ENCODE data around the gene DPAGT1. TPM values are rescaled to one million over a fixed set of nuclear protein-coding genes. Genes with fewer than 3 reads are reported as not detected.
"Not testable (repeated sequence)": the region's sequence is repeated elsewhere in the genome, so short reads cannot be mapped to it uniquely, and the experiment has no call there.

DPAGT1 gene
- total RNA-seq, 1 donor from 2014 or later = 41.2 TPM

DNA sequence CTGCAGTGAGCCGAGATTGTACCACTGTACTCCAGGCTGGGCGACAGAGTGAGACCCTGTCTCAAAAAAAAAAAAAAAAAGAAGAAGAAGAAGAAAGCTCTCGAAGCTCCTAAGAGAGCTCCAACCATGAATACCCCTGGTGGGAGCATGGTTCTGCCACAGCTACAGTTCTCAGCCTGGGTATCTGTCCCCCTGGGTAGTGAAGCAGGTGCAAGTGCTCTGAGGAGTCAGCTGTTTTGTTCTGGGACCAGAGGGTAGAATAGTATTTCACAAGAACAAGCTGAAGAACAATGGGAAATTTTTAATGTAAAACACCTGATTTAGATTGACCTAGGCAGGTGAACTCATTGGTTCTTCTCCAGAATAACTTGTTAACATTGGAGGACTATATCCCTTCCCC, 40.4 kb downstream of the DPAGT1 start:
- TF ChIP-seq, protein P1, sequence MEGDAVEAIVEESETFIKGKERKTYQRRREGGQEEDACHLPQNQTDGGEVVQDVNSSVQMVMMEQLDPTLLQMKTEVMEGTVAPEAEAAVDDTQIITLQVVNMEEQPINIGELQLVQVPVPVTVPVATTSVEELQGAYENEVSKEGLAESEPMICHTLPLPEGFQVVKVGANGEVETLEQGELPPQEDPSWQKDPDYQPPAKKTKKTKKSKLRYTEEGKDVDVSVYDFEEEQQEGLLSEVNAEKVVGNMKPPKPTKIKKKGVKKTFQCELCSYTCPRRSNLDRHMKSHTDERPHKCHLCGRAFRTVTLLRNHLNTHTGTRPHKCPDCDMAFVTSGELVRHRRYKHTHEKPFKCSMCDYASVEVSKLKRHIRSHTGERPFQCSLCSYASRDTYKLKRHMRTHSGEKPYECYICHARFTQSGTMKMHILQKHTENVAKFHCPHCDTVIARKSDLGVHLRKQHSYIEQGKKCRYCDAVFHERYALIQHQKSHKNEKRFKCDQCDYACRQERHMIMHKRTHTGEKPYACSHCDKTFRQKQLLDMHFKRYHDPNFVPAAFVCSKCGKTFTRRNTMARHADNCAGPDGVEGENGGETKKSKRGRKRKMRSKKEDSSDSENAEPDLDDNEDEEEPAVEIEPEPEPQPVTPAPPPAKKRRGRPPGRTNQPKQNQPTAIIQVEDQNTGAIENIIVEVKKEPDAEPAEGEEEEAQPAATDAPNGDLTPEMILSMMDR (IDR thresholded peaks at IDR 0.05) = no peak
- no peak for DNase-seq (ENCODE audit: low spot score)
- Mint-ChIP-seq H3K9me3 (ENCODE audit: low read depth) (no peaks in the 10 kb centered on the region), H3K4me1 (ENCODE audit: low read depth) (peaks cover 21% of the 10 kb centered on the region), H3K27ac (ENCODE audit: unreplicated experiment) (no peak overlapping the region), H3K36me3 (ENCODE audit: low read depth) (no peaks in the 10 kb centered on the region), H3K27me3 (ENCODE audit: low read depth) (no peaks in the 10 kb centered on the region), H3K4me3 (ENCODE audit: unreplicated experiment) (no peak overlapping the region)

DNA sequence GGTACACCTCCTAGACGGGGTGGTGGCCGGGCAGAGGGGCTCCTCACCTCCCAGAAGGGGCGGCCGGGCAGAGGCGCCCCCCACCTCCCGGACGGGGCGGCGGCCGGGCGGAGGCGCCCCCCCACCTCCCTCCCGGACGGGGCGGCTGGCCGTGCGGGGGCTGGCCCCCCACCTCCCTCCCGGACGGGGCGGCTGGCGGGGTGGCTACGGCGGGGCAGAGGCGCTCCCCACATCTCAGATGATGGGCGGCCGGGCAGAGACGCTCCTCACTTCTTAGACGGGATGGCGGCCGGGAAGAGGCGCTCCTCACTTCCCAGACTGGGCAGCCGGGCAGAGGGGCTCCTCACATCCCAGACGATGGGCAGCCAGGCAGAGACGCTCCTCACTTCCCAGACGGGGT, 42.5 kb downstream of the DPAGT1 start:
- H3K4me3 Mint-ChIP-seq (ENCODE audit: unreplicated experiment) = not testable (repeated sequence)

DNA sequence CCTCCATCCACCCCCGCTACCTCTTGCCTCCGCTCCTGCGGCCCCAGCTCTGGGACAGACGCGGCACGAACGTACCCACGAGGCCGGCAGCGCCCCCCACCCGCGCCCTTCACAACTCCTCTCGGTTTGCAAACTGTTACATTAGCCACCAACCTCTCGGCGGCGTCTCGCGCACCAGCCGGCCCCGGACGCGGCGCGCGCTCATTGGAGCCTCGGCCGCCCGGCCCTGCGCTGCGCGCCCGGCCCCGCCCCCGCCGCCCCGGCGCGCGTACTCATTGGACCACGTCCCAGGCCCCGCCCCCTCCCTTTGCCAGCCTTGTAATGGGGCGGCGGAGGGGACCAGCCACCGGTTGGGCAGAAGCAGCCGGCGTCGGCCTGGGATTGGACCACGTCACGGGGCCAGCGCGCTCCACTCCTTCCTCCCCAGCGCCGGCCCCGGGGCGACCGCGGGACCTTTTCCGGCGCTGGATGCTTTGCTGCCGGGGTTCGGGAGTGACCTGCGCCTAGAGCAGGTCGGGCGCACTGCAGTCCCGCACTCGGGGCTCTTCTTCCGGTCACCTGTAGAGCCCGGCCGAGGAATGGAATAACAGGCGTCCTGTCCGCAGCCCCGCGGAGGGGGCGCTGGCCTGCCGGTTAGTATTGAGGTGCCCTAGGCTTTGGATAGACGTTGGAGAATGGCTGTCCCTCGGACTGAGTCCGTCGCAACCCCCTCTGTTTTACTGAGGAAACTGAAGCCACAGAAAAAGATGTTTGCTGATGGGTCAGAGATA, 44.5 kb downstream of the DPAGT1 start, which contains the start of gene HYOU1:
HYOU1 (minus strand) TSS at position 206 of the 770 bp plus-strand sequence. CDS start 1,045 bp downstream, outside the sequence.
- H3K4me1 Mint-ChIP-seq (ENCODE audit: low read depth) = peaks cover 31% of the 10 kb centered on the region

More for the DNA sequence above, 42.5 kb downstream of the DPAGT1 start:
- DNase-seq (ENCODE audit: low spot score); H3K27me3 Mint-ChIP-seq (ENCODE audit: low read depth); H3K27ac Mint-ChIP-seq (ENCODE audit: unreplicated experiment); H3K9me3 Mint-ChIP-seq (ENCODE audit: low read depth); H3K36me3 Mint-ChIP-seq (ENCODE audit: low read depth): not testable (repeated sequence)
- H3K4me1 Mint-ChIP-seq (ENCODE audit: low read depth) = peaks cover 38% of the 10 kb centered on the region

DNA sequence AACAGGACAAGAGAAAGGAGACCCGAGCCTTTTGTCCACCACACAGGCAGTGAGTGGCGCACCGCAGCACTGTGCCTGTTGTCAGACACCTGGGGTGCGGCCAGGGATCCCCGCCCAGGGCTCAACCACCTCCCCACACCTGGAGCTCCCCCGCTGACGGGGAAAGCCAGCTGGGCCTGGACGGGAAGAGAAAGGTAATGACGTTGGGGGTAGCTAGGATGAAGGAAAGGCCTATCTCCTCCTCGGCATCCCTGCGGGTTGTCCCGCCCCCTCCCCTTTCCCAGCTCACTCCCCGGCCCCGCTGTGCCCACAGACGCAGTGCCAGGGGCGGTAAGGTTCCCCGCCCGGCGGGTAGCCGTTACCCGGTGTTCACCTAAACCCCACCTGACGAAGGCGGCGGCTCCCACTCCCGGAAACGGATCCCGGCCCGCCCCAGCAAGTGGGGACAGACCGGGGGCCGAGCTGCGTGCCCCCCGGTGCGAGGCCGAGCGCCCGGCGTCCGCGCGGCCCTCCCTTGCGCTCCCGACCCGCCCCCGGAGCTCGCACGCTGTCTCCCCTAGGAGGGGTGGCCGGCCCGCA, 45.1 kb downstream of the DPAGT1 start:
- Mint-ChIP-seq H3K27ac (ENCODE audit: unreplicated experiment) (peak overlapping the region; percentile 99), H3K4me1 (ENCODE audit: low read depth) (peaks cover 31% of the 10 kb centered on the region), H3K36me3 (ENCODE audit: low read depth) (peaks cover 19% of the 10 kb centered on the region), H3K4me3 (ENCODE audit: unreplicated experiment) (peak overlapping the region; percentile 93), H3K27me3 (ENCODE audit: low read depth) (no peaks in the 10 kb centered on the region), H3K9me3 (ENCODE audit: low read depth) (no peaks in the 10 kb centered on the region)
- DNase-seq (ENCODE audit: low spot score) = no peak
- TF ChIP-seq, protein P1 (IDR thresholded peaks at IDR 0.05) = no peak

More for the DNA sequence above, 44.5 kb downstream of the DPAGT1 start, which contains the start of gene HYOU1:
- peaks cover 17% of the 10 kb centered on the region for H3K36me3 Mint-ChIP-seq (ENCODE audit: low read depth)
- peak; percentile 99 for DNase-seq (ENCODE audit: low spot score)
- no peaks in the 10 kb centered on the region for H3K27me3 Mint-ChIP-seq (ENCODE audit: low read depth)
- H3K4me3 Mint-ChIP-seq (ENCODE audit: unreplicated experiment) = peak within 1 kb of the TSS; percentile 93
- no peaks in the 10 kb centered on the region for H3K9me3 Mint-ChIP-seq (ENCODE audit: low read depth)
- H3K27ac Mint-ChIP-seq (ENCODE audit: unreplicated experiment) = peak within 1 kb of the TSS; percentile 99
- TF ChIP-seq, protein P1 (IDR thresholded peaks at IDR 0.05) = peak; percentile 61

DNA sequence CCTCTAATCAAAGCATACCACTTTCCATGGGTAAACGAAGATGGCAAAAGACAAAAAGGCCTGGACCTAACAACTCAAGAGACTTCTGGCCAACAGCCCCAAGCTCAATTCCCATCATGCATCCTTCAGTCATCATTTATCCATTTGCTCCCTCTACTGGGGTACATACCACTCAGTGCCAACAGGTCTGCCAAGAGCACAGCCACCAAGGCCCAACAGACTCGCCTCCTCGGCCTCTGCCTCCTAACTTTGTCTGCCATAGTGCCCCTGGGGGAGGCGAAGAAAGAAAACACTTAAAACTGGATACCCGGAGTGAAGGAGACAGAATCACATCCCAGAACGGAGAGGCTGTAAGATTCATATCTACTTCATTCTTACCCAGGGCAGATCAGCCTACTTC, 45.8 kb downstream of the DPAGT1 start:
- Mint-ChIP-seq H3K27me3 (ENCODE audit: low read depth) (no peaks in the 10 kb centered on the region), H3K4me3 (ENCODE audit: unreplicated experiment) (peak overlapping the region; percentile 93), H3K36me3 (ENCODE audit: low read depth) (peaks cover 24% of the 10 kb centered on the region), H3K4me1 (ENCODE audit: low read depth) (peaks cover 31% of the 10 kb centered on the region), H3K9me3 (ENCODE audit: low read depth) (no peaks in the 10 kb centered on the region), H3K27ac (ENCODE audit: unreplicated experiment) (peak overlapping the region; percentile 84)
- TF ChIP-seq, protein P1 (IDR thresholded peaks at IDR 0.05) = peak; percentile 59
- DNase-seq (ENCODE audit: low spot score) = no peak
